ENCODE data around the gene CLIP2.

CLIP2 gene

GRCh38 chr7:74254129-74254857, 34.9 kb upstream of the CLIP2 start, which contains the start of gene RFC2:
TSS of gene RFC2 (minus strand) at chr7:74254399. CDS start at chr7:74254383, 16 bp downstream.
- no peak for TF ChIP-seq CTCF (IDR thresholded peaks at IDR 0.05)

GRCh38 chr7:74254858-74255379, 34.3 kb upstream of the CLIP2 start:
- TF ChIP-seq CTCF (IDR thresholded peaks at IDR 0.05): no peak

GRCh38 chr7:74256491-74257408, 32.5 kb upstream of the CLIP2 start:
- TF ChIP-seq CTCF (IDR thresholded peaks at IDR 0.05): no peak

GRCh38 chr7:74258639-74259038, 30.6 kb upstream of the CLIP2 start:
- TF ChIP-seq CTCF (IDR thresholded peaks at IDR 0.05): no peak

- no peak for TF ChIP-seq CTCF (IDR thresholded peaks at IDR 0.05)
Observed at GRCh38 chr7:74262639-74263398, 26.4 kb upstream of the CLIP2 start.

- no peak for TF ChIP-seq CTCF (IDR thresholded peaks at IDR 0.05)
Observed at GRCh38 chr7:74263399-74264120, 25.6 kb upstream of the CLIP2 start.

All from LNCAP (cell line).